Measurements from ENCODE around the gene ABHD2. TPM values are rescaled to one million over a fixed set of nuclear protein-coding genes. Genes with fewer than 3 reads are reported as not detected.
A peak's percentile ranks its signal among the peaks of the same experiment; 100 is the strongest.
"Not testable (repeated sequence)": the region's sequence is repeated elsewhere in the genome, so short reads cannot be mapped to it uniquely, and the experiment has no call there.

ABHD2 gene
- total RNA-seq, 2 experiments from 2014 or later, result 71.3 to 71.9 TPM

GRCh38 chr15:89225588-89225987, 137.3 kb downstream of the ABHD2 start:
- Mint-ChIP-seq H3K27me3 (ENCODE audit: low read depth) (peaks cover 9% of the 10 kb centered on the region), H3K9me3 (ENCODE audit: insufficient read depth) (no peaks in the 10 kb centered on the region), H3K36me3 (ENCODE audit: low read depth) (no peaks in the 10 kb centered on the region), H3K4me1 (ENCODE audit: low read depth) (peaks cover 7% of the 10 kb centered on the region), H3K27ac (no peak overlapping the region), H3K4me3 (no peak overlapping the region)
- ATAC-seq, result no peak
- CTCF ChIA-PET, result interaction anchor here (5.6 kb wide), 1 partner anchor 19 kb away, joined by 39 read pairs; no protein-coding TSS in a partner anchor
- POLR2A ChIA-PET, result no interaction called here
- no peak for DNase-seq

DNA sequence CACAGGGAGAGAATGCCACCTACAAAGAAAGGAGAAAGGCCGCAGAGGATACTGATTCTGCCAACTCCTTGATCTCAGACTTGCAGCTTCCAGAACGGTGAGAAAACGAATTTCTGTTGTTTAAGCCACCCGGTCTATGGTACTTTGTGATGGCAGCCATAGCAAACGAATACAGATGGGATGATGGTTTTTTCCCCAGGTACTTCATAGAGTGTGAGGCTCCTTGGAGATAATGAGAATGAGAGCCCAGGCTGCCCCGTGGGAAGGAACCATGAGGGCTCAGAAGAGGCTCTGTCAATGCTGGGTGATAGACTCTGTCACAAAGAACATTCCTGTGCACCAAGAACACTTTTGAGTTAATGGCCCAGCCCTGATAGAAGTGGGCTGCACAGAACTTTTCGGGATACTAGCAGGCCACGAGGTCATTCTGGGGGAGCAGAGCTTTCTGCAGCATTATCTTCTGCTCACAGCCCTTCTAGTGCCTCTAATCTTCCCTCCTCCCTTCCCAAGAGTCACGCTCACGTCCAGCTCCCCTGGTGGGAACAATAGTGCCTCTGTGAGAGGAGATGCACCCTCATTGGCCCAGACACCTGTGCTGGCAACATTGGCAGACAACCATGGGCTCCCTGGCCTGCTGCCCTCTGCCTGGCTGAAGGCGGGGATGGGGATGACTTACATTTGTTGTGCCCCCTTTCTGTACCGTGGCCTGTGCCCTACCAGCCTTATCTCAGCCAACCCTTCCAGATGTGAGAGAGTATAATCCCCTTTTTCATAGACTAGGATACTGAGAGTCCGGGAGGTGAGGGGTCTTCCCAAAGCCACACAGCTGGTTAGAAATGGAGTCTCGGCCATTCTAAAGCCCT, 138.3 kb downstream of the ABHD2 start:
- no peak overlapping the region for H3K4me3 Mint-ChIP-seq
- ChIA-PET CTCF (interaction anchor here (5.6 kb wide), 1 partner anchor 20 kb away, joined by 39 read pairs; no protein-coding TSS in a partner anchor), POLR2A (no interaction called here)
- DNase-seq (no peak), ATAC-seq (no peak)
- peaks cover 8% of the 10 kb centered on the region for H3K4me1 Mint-ChIP-seq (ENCODE audit: low read depth)
- H3K9me3 Mint-ChIP-seq (ENCODE audit: insufficient read depth), result no peaks in the 10 kb centered on the region
- H3K36me3 Mint-ChIP-seq (ENCODE audit: low read depth), result no peaks in the 10 kb centered on the region
- no peak overlapping the region for H3K27ac Mint-ChIP-seq
- peaks cover 11% of the 10 kb centered on the region for H3K27me3 Mint-ChIP-seq (ENCODE audit: low read depth)

- POLR2A ChIA-PET, result no interaction called here
- Mint-ChIP-seq H3K36me3 (ENCODE audit: low read depth) (no peaks in the 10 kb centered on the region), H3K27ac (no peak overlapping the region)
Measured at GRCh38 chr15:89227425-89227824, 139.2 kb downstream of the ABHD2 start.

GRCh38 chr15:89230277-89230676, 142.0 kb downstream of the ABHD2 start:
- ATAC-seq (no peak), DNase-seq (no peak)
- H3K27me3 Mint-ChIP-seq (ENCODE audit: low read depth), result peaks cover 28% of the 10 kb centered on the region
- no peak overlapping the region for H3K4me3 Mint-ChIP-seq
- H3K9me3 Mint-ChIP-seq (ENCODE audit: insufficient read depth), result no peaks in the 10 kb centered on the region
- ChIA-PET POLR2A (no interaction called here), CTCF (interaction anchor here (2.0 to 3.0 kb wide), 2 partner anchors 14 to 24 kb away, joined by 7 to 22 read pairs; partner anchors contain the start of gene FANCI)
- H3K27ac Mint-ChIP-seq, result no peak overlapping the region
- no peaks in the 10 kb centered on the region for H3K36me3 Mint-ChIP-seq (ENCODE audit: low read depth)
- peaks cover 8% of the 10 kb centered on the region for H3K4me1 Mint-ChIP-seq (ENCODE audit: low read depth)

More at GRCh38 chr15:89227425-89227824, 139.2 kb downstream of the ABHD2 start:
- H3K4me1 Mint-ChIP-seq (ENCODE audit: low read depth), result peaks cover 8% of the 10 kb centered on the region
- ATAC-seq (no peak), DNase-seq (no peak)
- H3K9me3 Mint-ChIP-seq (ENCODE audit: insufficient read depth), result no peaks in the 10 kb centered on the region
- H3K27me3 Mint-ChIP-seq (ENCODE audit: low read depth), result peaks cover 16% of the 10 kb centered on the region
- CTCF ChIA-PET, result interaction anchor here (0.6 to 0.8 kb wide), 2 partner anchors 21 to 96 kb away, joined by 3 to 5 read pairs; no protein-coding TSS in a partner anchor
- no peak overlapping the region for H3K4me3 Mint-ChIP-seq

- DNase-seq (no peak), ATAC-seq (no peak)
- no peak overlapping the region for H3K27ac Mint-ChIP-seq
- POLR2A ChIA-PET, result no interaction called here
- no peaks in the 10 kb centered on the region for H3K36me3 Mint-ChIP-seq (ENCODE audit: low read depth)
- peaks cover 35% of the 10 kb centered on the region for H3K27me3 Mint-ChIP-seq (ENCODE audit: low read depth)
- H3K9me3 Mint-ChIP-seq (ENCODE audit: insufficient read depth), result no peaks in the 10 kb centered on the region
- CTCF ChIA-PET, result interaction anchor here (0.9 kb wide), 1 partner anchor 25 kb away, joined by 3 read pairs; no protein-coding TSS in a partner anchor
- peaks cover 8% of the 10 kb centered on the region for H3K4me1 Mint-ChIP-seq (ENCODE audit: low read depth)
- no peak overlapping the region for H3K4me3 Mint-ChIP-seq
Measured at GRCh38 chr15:89231832-89232231, 143.6 kb downstream of the ABHD2 start.

GRCh38 chr15:89239883-89240810, 151.9 kb downstream of the ABHD2 start:
- ATAC-seq; H3K4me3 Mint-ChIP-seq; POLR2A ChIA-PET; DNase-seq; H3K9me3 Mint-ChIP-seq (ENCODE audit: insufficient read depth); H3K27ac Mint-ChIP-seq: not testable (repeated sequence)
- Mint-ChIP-seq H3K27me3 (ENCODE audit: low read depth) (peaks cover 31% of the 10 kb centered on the region), H3K36me3 (ENCODE audit: low read depth) (peaks cover 10% of the 10 kb centered on the region), H3K4me1 (ENCODE audit: low read depth) (peaks cover 17% of the 10 kb centered on the region)
- CTCF ChIA-PET, result interaction anchor here (0.6 to 3.4 kb wide), 2 partner anchors 13 to 34 kb away, joined by 4 to 39 read pairs; no protein-coding TSS in a partner anchor

DNA sequence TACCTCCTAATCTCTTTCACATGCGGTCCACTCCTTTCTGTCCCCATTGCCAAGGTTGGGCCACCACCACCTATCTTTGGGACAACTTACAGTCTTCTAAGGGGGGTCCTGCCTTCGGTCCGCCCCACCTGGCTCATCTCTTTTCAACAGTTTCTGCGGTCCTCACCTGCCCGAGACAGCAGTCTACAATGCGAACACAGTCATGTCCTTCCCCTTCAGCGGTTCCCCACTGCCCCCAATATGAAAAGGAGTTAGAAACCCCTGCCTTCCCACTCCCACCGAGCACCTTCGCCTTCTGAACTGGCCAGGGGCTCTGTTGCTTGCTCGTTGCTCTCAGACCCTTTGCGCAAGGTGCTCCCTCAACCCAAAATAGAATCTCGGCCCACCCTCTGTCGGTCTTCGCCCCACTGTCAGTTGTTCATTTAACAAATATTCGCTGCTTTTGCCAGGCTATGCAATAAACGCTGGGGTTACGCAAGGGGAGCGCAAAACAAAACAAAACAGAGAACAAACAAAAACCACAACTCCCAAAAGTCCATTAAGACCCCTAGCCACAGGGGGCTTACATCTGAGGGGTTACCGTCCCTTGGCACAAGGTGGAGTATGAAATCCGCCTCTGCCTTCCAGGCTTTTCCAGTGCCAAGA, 154.9 kb downstream of the ABHD2 start:
- ChIA-PET CTCF (interaction anchor here (1.0 to 4.7 kb wide), 8 partner anchors 10 to 605 kb away, joined by 3 to 82 read pairs (median 6); partner anchors contain the start of gene ISG20), POLR2A (interaction anchor here (0.6 to 3.2 kb wide), 6 partner anchors 13 to 1206 kb away, joined by 3 to 19 read pairs (median 6); no protein-coding TSS in a partner anchor)
- Mint-ChIP-seq H3K4me3 (peak overlapping the region; percentile 99), H3K27me3 (ENCODE audit: low read depth) (peaks cover 18% of the 10 kb centered on the region), H3K36me3 (ENCODE audit: low read depth) (peaks cover 36% of the 10 kb centered on the region), H3K27ac (peak overlapping the region; percentile 96), H3K4me1 (ENCODE audit: low read depth) (peaks cover 39% of the 10 kb centered on the region), H3K9me3 (ENCODE audit: insufficient read depth) (no peaks in the 10 kb centered on the region)
- ATAC-seq, result no peak
- no peak for DNase-seq

DNA sequence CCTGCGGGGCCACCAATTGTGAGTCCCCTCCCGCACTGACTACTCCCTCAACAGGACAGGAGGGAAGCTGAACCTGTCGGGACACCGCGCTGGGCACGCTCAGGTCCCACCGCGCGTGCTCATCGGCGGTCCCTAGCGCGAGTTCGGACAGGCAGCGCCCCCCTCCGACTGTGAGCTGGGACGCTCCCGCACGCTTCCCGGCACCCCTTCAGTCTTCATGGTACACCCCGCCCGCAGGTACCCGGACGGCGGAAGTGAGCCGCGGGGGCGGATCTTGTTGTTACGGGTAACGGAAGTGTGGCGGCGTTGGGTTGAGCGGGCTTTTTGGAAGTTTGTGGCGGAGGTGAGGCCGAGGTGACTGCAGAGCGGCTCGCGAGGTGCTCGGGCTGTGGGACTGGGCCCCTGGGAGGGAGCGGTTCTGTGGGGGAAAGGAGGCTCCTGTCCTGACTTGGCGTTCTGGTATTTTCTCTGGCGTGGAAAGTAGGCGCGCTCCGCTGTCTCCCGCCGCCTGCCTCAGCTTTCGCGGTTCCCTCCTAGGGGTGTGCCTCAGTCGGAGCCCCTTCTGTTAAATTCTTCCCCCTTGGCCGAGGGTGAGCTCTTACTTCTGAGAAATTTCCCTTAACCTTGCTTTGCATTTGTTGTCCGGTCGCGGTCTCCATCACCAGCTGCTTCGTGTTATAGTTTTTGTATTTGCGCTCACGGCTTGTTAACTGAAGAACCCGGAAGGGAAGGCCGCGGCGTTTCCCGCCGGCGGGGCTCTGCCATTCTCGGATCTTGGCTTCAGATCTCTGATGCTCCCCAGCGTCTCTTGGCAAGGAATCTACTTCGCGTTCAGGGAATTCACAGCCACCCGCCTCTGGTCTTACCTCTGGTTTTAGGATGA, 155.7 kb downstream of the ABHD2 start, which contains the start of gene FANCI:
Gene FANCI, plus strand, starts transcription at position 289 of the 883 bp plus-strand sequence. CDS start 3,669 bp downstream, outside the sequence.
- Mint-ChIP-seq H3K9me3 (ENCODE audit: insufficient read depth) (peaks cover 2% of the 10 kb centered on the region), H3K4me1 (ENCODE audit: low read depth) (peaks cover 45% of the 10 kb centered on the region), H3K27me3 (ENCODE audit: low read depth) (peaks cover 12% of the 10 kb centered on the region), H3K27ac (peak within 1 kb of the TSS; percentile 96), H3K36me3 (ENCODE audit: low read depth) (peaks cover 44% of the 10 kb centered on the region), H3K4me3 (peak within 1 kb of the TSS; percentile 99)
- CTCF ChIA-PET, result interaction anchor here (0.6 to 4.7 kb wide), 17 partner anchors 9 to 605 kb away, joined by 3 to 82 read pairs (median 4); partner anchors contain the start of gene ISG20
- DNase-seq, result peak; percentile 97
- ATAC-seq, result peak; percentile 92
- POLR2A ChIA-PET, result interaction anchor here (0.6 to 3.2 kb wide), 11 partner anchors 13 to 1205 kb away, joined by 3 to 19 read pairs (median 4); partner anchors contain the start of gene ABHD2

DNA sequence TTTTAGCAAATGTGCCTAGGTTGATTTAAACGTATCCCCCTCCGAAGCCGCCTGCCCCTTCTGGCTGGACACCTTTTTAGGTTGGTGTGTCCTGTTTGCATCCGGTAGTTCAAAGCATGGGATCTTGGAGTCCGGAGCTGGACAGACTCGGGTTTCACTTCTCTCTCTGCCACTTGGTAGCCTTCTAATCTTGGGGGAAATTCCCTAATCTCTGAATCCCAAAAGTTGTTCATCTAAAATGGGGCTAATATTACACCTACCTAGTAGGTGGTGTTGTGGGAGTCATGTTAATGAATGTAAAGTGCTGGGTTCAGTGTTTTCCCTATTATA, 156.3 kb downstream of the ABHD2 start:
- peaks cover 3% of the 10 kb centered on the region for H3K9me3 Mint-ChIP-seq (ENCODE audit: insufficient read depth)
- peaks cover 48% of the 10 kb centered on the region for H3K36me3 Mint-ChIP-seq (ENCODE audit: low read depth)
- ChIA-PET POLR2A (interaction anchor here (0.6 to 3.2 kb wide), 11 partner anchors 12 to 157 kb away, joined by 3 to 19 read pairs (median 4); partner anchors contain the start of gene ABHD2), CTCF (interaction anchor here (1.0 to 4.7 kb wide), 15 partner anchors 8 to 340 kb away, joined by 3 to 82 read pairs (median 4); no protein-coding TSS in a partner anchor)
- H3K27me3 Mint-ChIP-seq (ENCODE audit: low read depth), result peaks cover 10% of the 10 kb centered on the region
- H3K27ac Mint-ChIP-seq, result peak overlapping the region; percentile 96
- peaks cover 48% of the 10 kb centered on the region for H3K4me1 Mint-ChIP-seq (ENCODE audit: low read depth)
- DNase-seq (no peak), ATAC-seq (peak; percentile 13)
- peak overlapping the region; percentile 99 for H3K4me3 Mint-ChIP-seq

GRCh38 chr15:89247446-89247845, 159.2 kb downstream of the ABHD2 start:
- peaks cover 4% of the 10 kb centered on the region for H3K27me3 Mint-ChIP-seq (ENCODE audit: low read depth)
- ATAC-seq (no peak), DNase-seq (no peak)
- H3K9me3 Mint-ChIP-seq (ENCODE audit: insufficient read depth), result peaks cover 3% of the 10 kb centered on the region
- peaks cover 69% of the 10 kb centered on the region for H3K36me3 Mint-ChIP-seq (ENCODE audit: low read depth)
- H3K27ac Mint-ChIP-seq, result no peak overlapping the region
- POLR2A ChIA-PET, result no interaction called here
- peaks cover 52% of the 10 kb centered on the region for H3K4me1 Mint-ChIP-seq (ENCODE audit: low read depth)
- CTCF ChIA-PET, result interaction anchor here (1.4 to 4.7 kb wide), 2 partner anchors 9 to 41 kb away, joined by 4 to 82 read pairs; no protein-coding TSS in a partner anchor
- no peak overlapping the region for H3K4me3 Mint-ChIP-seq
